ENCODE results near the gene PSMD10.

GRCh38 chrX:108049649-108050048, 41.7 kb downstream of the PSMD10 start:
- TF ChIP-seq GATA2 (IDR thresholded peaks at IDR 0.05; ENCODE audit: low read depth, low read length), result no peak
- no peak for TF ChIP-seq GATA3 (IDR thresholded peaks at IDR 0.05; ENCODE audit: low read depth, low read length)
